GM12875 (cell line): Measurements from ENCODE around the gene UFSP1.

Experiments used
- H3K4me3 ChIP-seq: one replicate; pipeline ENCODE4 v1.5.1; 2011; ENCODE audit warnings: low read depth, low read length, control low read depth
- CTCF ChIP-seq: IDR thresholded peaks from 2 replicates; pipeline ENCODE4 v1.5.1; 2011; ENCODE audit warnings: low read depth, mild to moderate bottlenecking, control low read depth, inconsistent platforms, low read length, moderate library complexity, borderline replicate concordance; ENCODE audit not compliant: insufficient read depth

Gene UFSP1

DNA sequence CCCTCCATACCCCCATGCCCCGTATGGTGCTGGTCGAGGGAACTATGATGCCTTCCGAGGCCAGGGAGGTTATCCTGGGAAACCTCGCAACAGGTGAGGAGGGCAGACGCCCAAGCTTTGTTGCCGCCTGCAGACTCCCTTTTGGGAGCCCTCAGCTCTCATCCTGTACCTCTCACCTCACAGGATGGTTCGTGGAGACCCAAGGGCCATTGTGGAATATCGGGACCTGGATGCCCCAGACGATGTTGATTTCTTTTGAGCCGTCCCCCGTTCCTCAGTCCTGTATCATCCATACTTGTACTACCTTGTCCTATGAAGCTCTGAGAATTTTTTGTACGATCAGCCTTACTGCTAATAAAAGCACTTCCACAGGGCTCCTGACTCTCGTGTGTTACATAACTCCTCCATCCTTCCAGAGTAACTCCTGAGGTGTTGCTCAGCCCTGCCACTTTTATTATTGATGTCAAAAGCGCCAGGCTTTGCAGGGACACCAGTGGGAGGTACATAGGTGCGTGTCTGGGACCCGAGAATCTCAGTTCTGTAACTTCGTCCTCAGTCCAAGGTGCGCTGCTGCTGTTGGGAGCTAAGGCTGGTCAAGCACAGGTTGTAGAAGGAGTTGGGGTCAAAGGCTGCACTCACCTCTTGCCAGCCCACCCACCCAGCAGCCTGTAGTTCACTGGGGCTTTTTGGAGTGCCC lies 1.1 kb downstream of the UFSP1 start:
- H3K4me3 ChIP-seq = peak overlapping the region; percentile 95
- TF ChIP-seq CTCF = no peak

DNA sequence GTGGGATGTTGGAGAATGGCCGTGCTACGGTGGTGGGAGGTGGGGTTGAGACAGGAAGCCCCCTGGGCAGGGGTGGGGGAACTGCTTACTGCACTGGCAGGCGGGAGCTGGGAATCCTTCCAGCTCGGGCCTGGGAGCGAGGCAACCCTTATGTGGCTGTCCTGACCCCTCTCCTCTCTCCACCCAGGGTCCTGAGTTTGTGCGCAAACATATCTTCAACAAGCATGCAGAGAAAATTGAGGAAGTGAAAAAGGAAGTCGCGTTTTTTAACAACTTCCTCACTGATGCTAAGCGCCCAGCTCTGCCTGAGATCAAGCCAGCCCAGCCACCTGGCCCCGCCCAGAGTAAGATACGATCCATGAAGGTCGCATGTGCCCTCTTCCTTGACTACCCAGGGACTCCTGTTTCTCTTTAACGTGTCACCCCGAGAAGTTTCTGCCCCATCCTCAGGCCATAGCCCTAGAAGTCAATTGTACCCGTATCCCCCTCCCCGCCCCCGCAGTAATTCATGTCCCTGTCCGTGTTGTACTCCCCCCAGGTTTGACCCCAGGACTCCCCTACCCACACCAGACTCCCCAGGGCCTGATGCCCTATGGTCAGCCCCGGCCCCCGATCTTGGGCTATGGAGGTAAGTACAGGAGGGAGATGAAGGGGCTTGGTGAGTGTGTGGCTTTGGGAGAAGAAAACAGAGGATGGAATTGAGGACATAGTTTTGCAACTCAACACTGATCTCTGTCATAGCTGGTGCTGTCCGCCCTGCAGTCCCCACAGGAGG lies 1.8 kb downstream of the UFSP1 start:
- TF ChIP-seq CTCF = no peak
- peak overlapping the region; percentile 95 for H3K4me3 ChIP-seq

DNA sequence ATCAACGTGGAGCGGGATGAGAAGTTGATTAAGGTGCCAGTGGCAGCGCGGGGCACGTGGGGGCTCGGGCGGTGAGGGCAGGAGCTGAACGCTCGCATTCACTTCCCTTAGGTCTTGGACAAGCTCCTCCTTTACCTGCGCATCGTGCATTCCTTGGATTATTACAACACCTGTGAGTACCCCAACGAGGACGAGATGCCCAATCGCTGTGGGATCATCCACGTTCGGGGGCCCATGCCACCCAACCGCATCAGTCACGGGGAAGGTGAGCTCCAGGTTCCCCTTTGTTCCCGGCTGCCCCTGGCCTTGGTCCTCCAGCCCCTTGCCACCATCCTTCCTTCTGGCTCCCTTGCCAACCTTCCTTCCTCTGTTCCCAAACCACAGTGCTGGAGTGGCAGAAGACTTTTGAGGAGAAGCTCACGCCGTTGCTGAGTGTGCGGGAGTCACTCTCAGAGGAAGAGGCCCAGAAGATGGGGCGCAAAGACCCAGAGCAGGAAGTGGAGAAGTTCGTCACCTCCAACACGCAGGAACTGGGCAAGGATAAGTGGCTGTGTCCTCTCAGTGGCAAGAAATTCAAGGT lies 2.5 kb downstream of the UFSP1 start:
- no peak for TF ChIP-seq CTCF
- peak overlapping the region; percentile 95 for H3K4me3 ChIP-seq

DNA sequence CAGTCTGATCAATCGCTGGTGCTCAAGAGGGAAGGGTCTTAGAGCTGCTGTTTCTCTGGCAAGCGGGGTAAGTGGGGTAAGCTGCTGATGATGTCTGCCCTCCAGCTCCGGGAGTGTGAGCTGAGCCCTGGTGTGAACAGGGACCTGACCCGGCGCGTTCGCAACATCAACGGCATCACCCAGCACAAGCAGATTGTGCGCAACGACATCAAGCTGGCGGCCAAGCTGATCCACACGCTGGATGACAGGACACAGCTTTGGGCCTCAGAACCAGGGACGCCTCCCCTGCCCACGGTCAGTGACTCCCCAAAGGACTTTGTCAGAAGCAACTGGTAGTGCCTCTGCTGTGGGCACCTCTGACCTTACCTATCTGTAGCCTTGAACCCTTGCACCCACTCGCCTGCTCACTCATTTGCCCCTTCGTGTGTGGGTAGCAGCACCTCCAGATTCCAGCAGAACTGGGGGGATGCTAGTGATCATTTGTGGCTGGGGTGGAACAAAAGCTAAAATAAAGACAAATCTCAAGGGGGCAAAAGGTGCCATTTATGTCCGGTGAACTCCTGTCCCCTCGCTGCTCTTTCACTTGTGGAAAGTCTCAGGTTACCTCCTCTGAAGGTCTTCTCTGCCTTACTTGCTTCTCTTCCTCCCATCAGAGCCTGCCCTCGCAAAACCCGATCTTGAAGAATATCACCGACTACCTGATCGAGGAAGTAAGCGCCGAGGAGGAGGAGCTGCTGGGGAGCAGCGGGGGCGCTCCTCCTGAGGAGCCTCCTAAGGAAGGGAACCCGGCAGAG lies 3.2 kb downstream of the UFSP1 start:
- no peak for TF ChIP-seq CTCF
- no peak overlapping the region for H3K4me3 ChIP-seq

DNA sequence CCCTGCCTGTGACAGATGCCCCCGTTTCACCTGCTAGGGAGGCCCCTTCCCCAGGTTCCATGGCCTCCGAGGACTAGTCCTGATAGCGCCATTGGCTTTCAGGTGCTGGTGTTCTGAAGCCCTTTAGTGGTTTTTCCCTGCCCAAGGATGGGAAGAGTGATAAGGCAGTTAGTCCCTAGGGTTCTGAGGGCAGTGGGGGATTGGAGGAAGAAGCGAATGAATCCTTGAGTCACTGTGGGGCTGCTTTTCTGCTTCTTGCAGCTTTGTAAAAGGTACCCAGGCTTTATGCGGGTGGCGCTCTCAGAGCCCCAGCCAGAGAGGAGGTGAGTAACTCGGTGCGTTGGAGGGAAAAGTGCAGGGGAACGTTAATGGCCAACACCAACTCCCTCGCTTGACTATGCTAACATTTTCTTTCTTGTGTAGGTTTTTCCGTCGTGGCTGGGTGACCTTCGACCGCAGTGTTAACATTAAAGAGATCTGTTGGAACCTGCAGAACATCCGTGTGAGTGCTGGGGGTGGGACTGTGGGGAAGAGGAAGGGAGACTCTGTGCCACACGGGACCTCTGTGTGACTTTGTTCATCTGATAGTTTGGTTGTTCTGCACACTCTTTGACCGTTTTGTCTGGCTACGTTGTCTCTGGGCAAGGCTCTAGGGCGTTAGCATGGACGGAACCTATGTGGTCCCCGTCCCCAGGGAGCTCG lies 3.9 kb downstream of the UFSP1 start:
- no peak overlapping the region for H3K4me3 ChIP-seq
- TF ChIP-seq CTCF = no peak

GRCh38 chr7:100884736-100885439 lies 4.6 kb downstream of the UFSP1 start:
- no peak for TF ChIP-seq CTCF
- H3K4me3 ChIP-seq = no peak overlapping the region
